ENCODE results near the gene FMN2. TPM values are rescaled to one million over a fixed set of nuclear protein-coding genes. Genes with fewer than 3 reads are reported as not detected.

FMN2 gene
- total RNA-seq, 8 experiments from 2014 or later, result 0.27 to 29.0 (median 23.0) TPM

DNA sequence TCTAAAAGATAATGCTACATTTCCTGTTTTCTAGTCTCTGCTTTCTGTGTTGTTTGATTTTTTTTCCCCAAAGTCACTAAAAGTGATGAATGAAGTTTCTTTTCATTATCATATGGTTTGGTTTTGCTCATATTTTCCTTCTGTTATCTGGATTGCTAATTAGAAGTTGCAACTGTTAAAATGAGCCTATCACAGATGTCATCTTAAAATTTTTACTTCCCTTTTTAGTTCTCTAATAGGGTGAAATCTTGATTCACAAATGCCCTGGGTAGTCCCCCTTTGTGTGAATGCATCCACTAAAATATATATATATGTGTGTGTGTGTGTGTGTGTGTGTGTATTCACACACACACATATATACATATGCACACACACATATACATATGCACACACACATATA, 376.2 kb downstream of the FMN2 start:
- Histone ChIP-seq H3K4me1 (replicated peaks in 1 of 2) (peaks cover 0 to 3% of the 10 kb centered on the region in 2 donors), H3K4me3 (no peak overlapping the region), H3K27ac (no peak overlapping the region)
- in situ Hi-C loops (cut with MboI; ENCODE audit: low pct_unique_long_range_greater_than_20kb in 2 of 9, low sequenced_read_pairs in 9 of 9, unreplicated experiment in 9 of 9), result loop anchor here in 1 of 9 experiments (25.0 kb wide), 2 partner anchors 119 to 219 kb away; no protein-coding TSS in a partner anchor
- ATAC-seq (replicated peaks in 6 of 8), result no peak

- Histone ChIP-seq H3K4me3 (no peak overlapping the region), H3K4me1 (replicated peaks in 1 of 2) (peaks cover 0 to 3% of the 10 kb centered on the region in 2 donors), H3K27ac (no peak overlapping the region)
- WGBS, 10 experiments, result 15 to 94% (median 88%) methylated on average over 1 to 7 of the region's 7 CpGs; no CpG with 5 or more reads in 1 of the 10 experiments
- in situ Hi-C loops (cut with MboI; ENCODE audit: low pct_unique_long_range_greater_than_20kb in 2 of 9, low sequenced_read_pairs in 9 of 9, unreplicated experiment in 9 of 9), result loop anchor here in 1 of 9 experiments (25.0 kb wide), 2 partner anchors 119 to 219 kb away; no protein-coding TSS in a partner anchor
- no peak for ATAC-seq (replicated peaks in 6 of 8)
Measured at GRCh38 chr1:240468656-240469055, 377.0 kb downstream of the FMN2 start.

- WGBS, 10 experiments, result 24 to 78% (median 67%) methylated on average over 3 to 5 of the region's 5 CpGs
- Histone ChIP-seq H3K27ac (no peak overlapping the region), H3K4me3 (no peak overlapping the region), H3K4me1 (replicated peaks in 1 of 2) (no peaks in the 10 kb centered on the region)
- in situ Hi-C loops (cut with MboI; ENCODE audit: low pct_unique_long_range_greater_than_20kb in 2 of 9, low sequenced_read_pairs in 9 of 9, unreplicated experiment in 9 of 9), result loop anchor here in 1 of 9 experiments (25.0 kb wide), 2 partner anchors 113 to 213 kb away; no protein-coding TSS in a partner anchor
- no peak for ATAC-seq (replicated peaks in 6 of 8)
Measured at GRCh38 chr1:240474133-240474614, 382.5 kb downstream of the FMN2 start.

DNA sequence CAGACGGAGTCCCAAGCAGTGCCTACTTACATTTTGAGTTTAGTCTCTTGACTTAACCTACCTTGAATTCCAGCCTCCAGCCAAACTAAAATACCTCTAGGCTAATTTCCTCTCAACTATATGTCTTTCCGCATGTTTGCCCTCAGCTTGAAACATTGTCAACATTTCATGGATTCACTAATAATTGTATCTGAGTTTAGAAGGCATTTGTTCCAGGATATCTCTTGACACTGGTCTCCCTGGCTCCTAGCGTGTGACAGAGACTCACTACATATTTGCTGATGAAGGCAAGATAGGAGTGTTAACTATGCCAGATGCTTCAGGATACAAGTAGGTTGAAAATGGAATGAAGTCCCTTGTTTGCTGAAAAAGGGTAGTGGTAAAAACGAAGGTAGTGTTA, 384.1 kb downstream of the FMN2 start:
- 49 to 100% (median 92%) methylated on average over 1 to 4 of the region's 4 CpGs for WGBS, 10 experiments
- H3K4me1 ChIP-seq (replicated peaks in 1 of 2), result no peaks in the 10 kb centered on the region
- H3K27ac ChIP-seq, result no peak overlapping the region
- in situ Hi-C loops (cut with MboI; ENCODE audit: low pct_unique_long_range_greater_than_20kb in 2 of 9, low sequenced_read_pairs in 9 of 9, unreplicated experiment in 9 of 9), result no loop called here
- ATAC-seq (replicated peaks in 6 of 8), result no peak
- no peak overlapping the region for H3K4me3 ChIP-seq

GRCh38 chr1:240478536-240478935, 386.9 kb downstream of the FMN2 start:
- Histone ChIP-seq H3K4me1 (replicated peaks in 1 of 2) (no peaks in the 10 kb centered on the region), H3K4me3 (no peak overlapping the region), H3K27ac (no peak overlapping the region)
- ATAC-seq (replicated peaks in 6 of 8), result no peak
- WGBS, 10 experiments, result 54 to 95% (median 83%) methylated on average over 1 to 6 of the region's 6 CpGs; no CpG with 5 or more reads in 1 of the 10 experiments
- in situ Hi-C loops (cut with MboI; ENCODE audit: low pct_unique_long_range_greater_than_20kb in 2 of 9, low sequenced_read_pairs in 9 of 9, unreplicated experiment in 9 of 9), result no loop called here

DNA sequence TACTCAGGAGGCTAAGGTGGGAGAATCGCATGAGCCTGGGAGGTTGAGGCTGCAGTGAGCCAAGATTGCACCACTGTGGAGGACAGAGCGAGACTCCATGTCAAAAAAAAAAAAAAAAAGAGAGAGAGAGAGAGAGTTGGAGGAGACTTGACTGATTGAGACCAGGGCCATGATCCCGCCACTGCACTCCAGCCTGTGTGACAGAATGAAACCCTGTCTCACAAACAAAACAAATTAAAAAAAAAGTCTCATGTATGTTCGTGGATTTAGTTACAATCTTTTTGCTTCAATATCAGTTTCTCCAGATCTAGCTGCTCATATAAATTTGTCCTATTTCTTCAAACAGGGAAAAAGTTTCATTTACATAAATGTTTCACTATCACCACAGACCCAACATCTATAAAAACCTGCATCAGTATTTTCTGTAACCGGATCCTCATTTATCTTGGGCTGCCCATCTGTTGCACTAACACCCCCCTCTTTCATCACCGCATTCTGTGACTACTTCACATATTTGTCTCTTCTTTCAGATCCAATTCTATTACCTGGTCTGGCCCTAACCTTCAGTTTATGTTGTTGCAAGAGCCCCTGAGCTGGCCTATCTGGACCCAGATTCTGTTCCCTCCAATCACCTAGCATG, 393.2 kb downstream of the FMN2 start:
- in situ Hi-C loops (cut with MboI; ENCODE audit: low pct_unique_long_range_greater_than_20kb in 2 of 9, low sequenced_read_pairs in 9 of 9, unreplicated experiment in 9 of 9), result no loop called here
- WGBS, 10 experiments, result 59 to 100% (median 91%) methylated on average over 1 to 6 of the region's 6 CpGs
- no peak overlapping the region for H3K4me3 ChIP-seq
- H3K4me1 ChIP-seq (replicated peaks in 1 of 2), result no peaks in the 10 kb centered on the region
- no peak overlapping the region for H3K27ac ChIP-seq
- ATAC-seq (replicated peaks in 6 of 8), result no peak

DNA sequence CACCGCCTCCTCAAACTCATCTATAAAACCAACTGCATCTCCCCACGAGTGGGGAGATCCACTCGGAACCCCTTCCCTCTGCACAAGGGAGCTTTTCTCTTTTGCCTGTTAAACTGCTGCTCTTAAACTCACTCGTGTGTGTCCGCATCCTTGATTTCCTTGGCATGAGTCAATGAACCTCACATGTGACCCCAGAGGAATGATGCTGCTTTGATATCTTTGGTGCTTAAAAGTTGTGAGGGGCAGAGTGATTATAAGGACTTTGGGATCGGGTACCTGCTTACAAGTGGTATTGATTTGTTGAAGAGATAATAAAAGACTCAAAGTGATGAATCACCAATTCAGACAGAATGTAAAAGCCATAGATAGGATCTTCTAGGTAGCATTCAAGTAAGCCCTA, 394.9 kb downstream of the FMN2 start:
- no peak for ATAC-seq (replicated peaks in 6 of 8)
- no peak overlapping the region for H3K27ac ChIP-seq
- H3K4me1 ChIP-seq (replicated peaks in 1 of 2), result no peaks in the 10 kb centered on the region
- no peak overlapping the region for H3K4me3 ChIP-seq
- in situ Hi-C loops (cut with MboI; ENCODE audit: low pct_unique_long_range_greater_than_20kb in 2 of 9, low sequenced_read_pairs in 9 of 9, unreplicated experiment in 9 of 9), result no loop called here
- WGBS, 10 experiments, result 0 to 100% (median 77%) methylated on average over 1 to 6 of the region's 6 CpGs; no CpG with 5 or more reads in 2 of the 10 experiments

DNA sequence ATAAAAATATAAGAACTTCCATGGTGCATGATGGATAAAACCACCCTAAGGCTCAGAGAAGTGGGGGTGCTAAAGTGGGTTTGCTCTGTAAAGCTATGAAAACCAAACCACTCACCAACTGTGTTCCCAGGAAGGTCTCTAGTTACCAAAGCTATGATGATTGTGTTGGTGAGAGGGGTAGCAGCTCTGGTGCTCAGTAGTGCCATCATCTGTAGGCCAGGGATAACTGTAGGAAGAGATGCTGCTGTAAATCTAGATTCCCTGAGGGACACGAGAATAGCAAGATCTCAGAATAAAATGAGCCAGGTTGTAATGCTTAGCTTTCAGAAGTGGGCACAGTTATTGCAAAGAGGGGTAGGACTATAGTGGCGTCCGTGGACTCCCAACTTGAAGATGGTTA, 395.8 kb downstream of the FMN2 start:
- 20 to 100% (median 63%) methylated on average over 1 to 3 of the region's 3 CpGs; no CpG with 5 or more reads in 3 of the 10 experiments for WGBS, 10 experiments
- in situ Hi-C loops (cut with MboI; ENCODE audit: low pct_unique_long_range_greater_than_20kb in 2 of 9, low sequenced_read_pairs in 9 of 9, unreplicated experiment in 9 of 9), result no loop called here
- H3K4me1 ChIP-seq (replicated peaks in 1 of 2), result no peaks in the 10 kb centered on the region
- no peak for ATAC-seq (replicated peaks in 6 of 8)
- no peak overlapping the region for H3K27ac ChIP-seq
- H3K4me3 ChIP-seq, result no peak overlapping the region

DNA sequence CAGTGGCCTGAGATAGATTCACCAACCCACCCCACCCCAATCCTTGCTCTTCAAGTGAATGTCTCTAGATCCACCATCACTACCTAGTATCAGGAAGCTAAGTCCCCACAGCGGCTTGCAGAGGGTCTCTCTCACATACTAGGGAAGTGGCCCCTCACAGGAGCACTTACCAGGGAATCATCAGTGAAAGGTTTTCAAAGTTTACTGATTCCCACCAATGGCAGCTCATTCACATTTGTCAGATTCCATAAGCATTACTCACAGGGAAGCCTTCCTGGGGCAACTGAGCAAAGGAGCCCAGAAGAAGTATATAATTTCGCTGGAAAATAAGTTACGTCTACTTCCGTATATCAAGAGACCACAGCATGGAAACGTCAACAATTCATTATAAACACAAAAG, 399.5 kb downstream of the FMN2 start:
- no peak overlapping the region for H3K4me3 ChIP-seq
- no peak for ATAC-seq (replicated peaks in 6 of 8)
- H3K27ac ChIP-seq, result no peak overlapping the region
- H3K4me1 ChIP-seq (replicated peaks in 1 of 2), result no peaks in the 10 kb centered on the region
- in situ Hi-C loops (cut with MboI; ENCODE audit: low pct_unique_long_range_greater_than_20kb in 2 of 9, low sequenced_read_pairs in 9 of 9, unreplicated experiment in 9 of 9), result no loop called here
- WGBS, 10 experiments, result 51 to 89% (median 72%) methylated on average over 3 to 5 of the region's 5 CpGs

DNA sequence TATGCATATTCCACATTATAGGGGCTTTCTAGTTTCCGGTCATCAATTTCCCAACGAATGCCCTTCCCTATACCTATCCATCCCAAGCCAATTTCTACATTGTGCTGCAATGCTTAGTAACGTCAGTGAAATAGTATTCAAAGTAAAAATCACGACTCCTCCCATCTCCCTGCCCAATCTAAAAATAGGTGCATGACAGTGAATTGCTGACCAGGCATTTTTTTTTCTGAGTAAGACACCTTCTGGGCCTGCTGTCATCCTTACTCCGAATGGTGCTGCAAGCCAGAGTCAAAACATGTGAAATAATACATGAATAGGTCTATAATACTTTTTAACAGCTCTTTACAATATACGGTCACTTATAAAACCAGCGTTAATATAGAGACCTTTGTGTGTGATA, 400.1 kb downstream of the FMN2 start:
- H3K27ac ChIP-seq, result no peak overlapping the region
- in situ Hi-C loops (cut with MboI; ENCODE audit: low pct_unique_long_range_greater_than_20kb in 2 of 9, low sequenced_read_pairs in 9 of 9, unreplicated experiment in 9 of 9), result no loop called here

GRCh38 chr1:240492832-240493440, 401.3 kb downstream of the FMN2 start:
- WGBS, 10 experiments, result 49 to 100% (median 94%) methylated on average over 2 to 19 of the region's 52 CpGs; no CpG with 5 or more reads in 5 of the 10 experiments
- peak overlapping the region in 1 of 5 donors; percentile 10 for H3K4me3 ChIP-seq
- no peaks in the 10 kb centered on the region for H3K4me1 ChIP-seq (replicated peaks in 1 of 2)
- peak in 1 of 8 experiments; percentile 62 for ATAC-seq (replicated peaks in 6 of 8)
- in situ Hi-C loops (cut with MboI; ENCODE audit: low pct_unique_long_range_greater_than_20kb in 2 of 9, low sequenced_read_pairs in 9 of 9, unreplicated experiment in 9 of 9), result no loop called here
- no peak overlapping the region for H3K27ac ChIP-seq

More for the DNA sequence above, 400.1 kb downstream of the FMN2 start:
- WGBS, 10 experiments, result 54 to 87% (median 84%) methylated on average over 4 to 7 of the region's 7 CpGs; no CpG with 5 or more reads in 1 of the 10 experiments
- peak in 2 of 8 experiments; percentile 16 to 18 for ATAC-seq (replicated peaks in 6 of 8)
- Histone ChIP-seq H3K4me3 (no peak overlapping the region), H3K4me1 (replicated peaks in 1 of 2) (no peaks in the 10 kb centered on the region)

DNA sequence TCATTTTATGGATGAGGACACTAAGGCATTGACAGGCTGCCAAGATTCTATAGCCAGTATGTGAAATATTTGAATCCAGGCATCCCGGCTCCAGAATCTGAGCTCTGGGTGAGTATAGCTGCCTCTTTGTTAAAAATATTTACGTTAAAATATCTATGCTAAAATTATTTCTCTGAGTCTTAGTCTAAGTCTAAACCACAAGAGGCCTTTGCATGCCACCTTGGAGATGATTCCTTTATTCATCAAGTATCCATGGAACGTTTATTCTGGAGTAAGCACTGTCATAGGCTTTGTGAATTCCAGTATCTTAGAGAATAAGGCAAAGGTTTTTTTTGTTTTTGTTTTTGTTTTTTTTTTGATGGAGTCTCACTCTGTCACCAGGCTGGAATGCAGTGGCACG, 403.9 kb downstream of the FMN2 start:
- H3K4me1 ChIP-seq (replicated peaks in 1 of 2), result no peaks in the 10 kb centered on the region
- 60 to 100% (median 82%) methylated on average over 1 to 4 of the region's 4 CpGs for WGBS, 10 experiments
- no peak for ATAC-seq (replicated peaks in 6 of 8)
- H3K27ac ChIP-seq, result no peak overlapping the region
- in situ Hi-C loops (cut with MboI; ENCODE audit: low pct_unique_long_range_greater_than_20kb in 2 of 9, low sequenced_read_pairs in 9 of 9, unreplicated experiment in 9 of 9), result no loop called here
- H3K4me3 ChIP-seq, result no peak overlapping the region

GRCh38 chr1:240496356-240496755, 404.7 kb downstream of the FMN2 start:
- in situ Hi-C loops (cut with MboI; ENCODE audit: low pct_unique_long_range_greater_than_20kb in 2 of 9, low sequenced_read_pairs in 9 of 9, unreplicated experiment in 9 of 9), result no loop called here
- 85 to 100% (median 93%) methylated on average over 2 to 7 of the region's 7 CpGs for WGBS, 10 experiments
- ATAC-seq (replicated peaks in 6 of 8), result no peak
- H3K27ac ChIP-seq, result no peak overlapping the region
- H3K4me1 ChIP-seq (replicated peaks in 1 of 2), result no peaks in the 10 kb centered on the region
- H3K4me3 ChIP-seq, result no peak overlapping the region

Measured in motor neuron (in vitro differentiated cells).